HCT116 (cell line): ENCODE measurements around the gene GOLGA6L2. TPM values are rescaled to one million over a fixed set of nuclear protein-coding genes. Genes with fewer than 3 reads are reported as not detected.

Experiments
- ATAC-seq: fragments of 200-7000 bp; cut with Tn5 transposase; 2 replicates; pipeline ENCODE4 v1.9.1; 2020; ENCODE audit warnings: mild to moderate bottlenecking, moderate library complexity
- BruUV-seq: library from RNA; stranded (reverse); fragments of 400-500 nt; replicated peaks from 2 replicates; lab custom pipeline; 2021; lab: Mats Ljungman, UMichigan
- CTCF ChIA-PET: fragments of 300-600 bp; sonication (Branson Sonifier 250); formaldehyde crosslinking; loops from one replicate; lab custom pipeline; 2021; ENCODE audit warnings: antibody characterized with exemption; lab: Charles Lee
- POLR2A ChIA-PET: fragments of 300-600, 350-600 bp; sonication (Branson Sonifier 250); formaldehyde crosslinking; loops from one replicate; lab custom pipeline; 2021; ENCODE audit warnings: antibody characterized with exemption; lab: Charles Lee
- RAD21 ChIA-PET, 2 experiments: fragments of 300-600 bp; sonication (Branson Sonifier 250); formaldehyde crosslinking; loops; one replicate each; lab custom pipeline; 2023; ENCODE audit warnings: low total read pairs in 2 of 2; ENCODE audit not compliant: uncharacterized antibody in 2 of 2, unreplicated experiment in 2 of 2, low non-redundant PET in 1 of 2; lab: Charles Lee
- DNase-seq: peaks from one replicate; pipeline ENCODE4 v3.0.0-alpha.2; 2010; ENCODE audit warnings: low read depth, low spot score
- H2AFZ ChIP-seq: fragments of 200-600 bp; shearing (Covaris generic), sonication (generic); 2 replicates; pipeline ENCODE4 v1.6.1; 2017; ENCODE audit warnings: low read depth, mixed run types, mixed read lengths, antibody characterized with exemption, low read length; ENCODE audit not compliant: poor library complexity, severe bottlenecking
- H3K27ac ChIP-seq: 2 replicates; pipeline ENCODE4 v1.5.1; 2012; ENCODE audit warnings: low read depth, low read length
- H3K27me3 ChIP-seq: fragments of 200-600 bp; sonication (generic); 2 replicates; pipeline ENCODE4 v1.6.1; 2016; ENCODE audit warnings: mixed run types, low read length, mixed read lengths; ENCODE audit not compliant: insufficient read depth
- H3K36me3 ChIP-seq, 2 experiments: fragments of 200-500 bp in 1 of 2; fragments of 200-600 bp in 1 of 2; sonication (Bioruptor generic) in 1 of 2; sonication (generic) in 1 of 2; 2 replicates each; pipeline versions ENCODE4 v1.5.1 to v1.6.1; 2014 to 2016; ENCODE audit warnings: low read length in 2 of 2, inconsistent platforms in 1 of 2, mixed read lengths in 1 of 2, mixed run types in 1 of 2; ENCODE audit not compliant: insufficient read depth in 2 of 2, control insufficient read depth in 1 of 2
- H3K4me1 ChIP-seq, 2 experiments: fragments of 200-600 bp in 1 of 2; sonication (generic) in 1 of 2; 2 replicates each; pipeline versions ENCODE4 v1.5.1 to v1.6.1; 2012 to 2017; ENCODE audit warnings: low read length in 2 of 2, inconsistent platforms in 1 of 2, mild to moderate bottlenecking in 1 of 2, mixed read lengths in 1 of 2, mixed run types in 1 of 2, moderate library complexity in 1 of 2; ENCODE audit not compliant: insufficient read depth in 2 of 2, control insufficient read depth in 1 of 2
- H3K4me2 ChIP-seq: fragments of 200-600 bp; sonication (generic); 2 replicates; pipeline ENCODE4 v1.6.1; 2017; ENCODE audit warnings: mixed run types, low read length, mixed read lengths
- H3K4me3 ChIP-seq, 2 experiments: fragments of 200-600 bp in 1 of 2; sonication (generic) in 1 of 2; replicated peaks in 1 of 2; 2 replicates each; pipeline ENCODE4 v1.5.1; 2011 to 2016; ENCODE audit warnings: low read length in 2 of 2, control low read depth in 1 of 2, low read depth in 1 of 2, mild to moderate bottlenecking in 1 of 2, mixed read lengths in 1 of 2, mixed run types in 1 of 2
- H3K79me2 ChIP-seq: fragments of 200-600 bp; sonication (generic); 2 replicates; pipeline ENCODE4 v1.6.1; 2017; ENCODE audit warnings: mild to moderate bottlenecking, mixed run types, low read length, moderate library complexity, mixed read lengths; ENCODE audit not compliant: insufficient read depth
- H3K9ac ChIP-seq: fragments of 200-600 bp; sonication (generic); 2 replicates; pipeline ENCODE4 v1.6.1; 2016; ENCODE audit warnings: low read length, mixed read lengths
- H3K9me2 ChIP-seq: fragments of 200-600 bp; sonication (generic), shearing (Covaris generic); 2 replicates; pipeline ENCODE4 v1.6.1; 2017; ENCODE audit warnings: mixed run types, mild to moderate bottlenecking, moderate library complexity; ENCODE audit not compliant: insufficient read depth
- H3K9me3 ChIP-seq, 2 experiments: fragments of 200-500 bp in 1 of 2; fragments of 200-600 bp in 1 of 2; sonication (Bioruptor generic) in 1 of 2; sonication (generic) in 1 of 2; 2 replicates each; pipeline ENCODE4 v1.6.1; 2014 to 2017; ENCODE audit warnings: low read length in 2 of 2, mixed read lengths in 2 of 2, inconsistent platforms in 1 of 2, low read depth in 1 of 2, mild to moderate bottlenecking in 1 of 2, mixed run types in 1 of 2, moderate library complexity in 1 of 2; ENCODE audit not compliant: control insufficient read depth in 1 of 2, insufficient read depth in 1 of 2
- H4K20me1 ChIP-seq: fragments of 200-600 bp; sonication (generic), shearing (Covaris generic); 2 replicates; pipeline ENCODE4 v1.6.1; 2017; ENCODE audit warnings: mixed run types, mild to moderate bottlenecking, moderate library complexity; ENCODE audit not compliant: insufficient read depth
- CBX3 ChIP-seq: IDR thresholded peaks from 2 replicates; pipeline ENCODE4 v1.6.1; 2012; ENCODE audit warnings: low read depth
- CEBPB ChIP-seq: IDR thresholded peaks from 2 replicates; pipeline ENCODE4 v1.6.1; 2012; ENCODE audit warnings: low read depth
- CTCF ChIP-seq, 3 experiments: fragments of 200-600 bp in 1 of 3; sonication (generic) in 1 of 3; IDR thresholded peaks in 2 of 3; conservative IDR thresholded peaks in 1 of 3; 2 replicates each; pipeline ENCODE4 v1.5.1; 2012 to 2017; ENCODE audit warnings: low read depth in 2 of 3, low read length in 2 of 3, antibody characterized with exemption in 1 of 3, borderline replicate concordance in 1 of 3, control low read depth in 1 of 3, mild to moderate bottlenecking in 1 of 3, mixed read lengths in 1 of 3, mixed run types in 1 of 3, moderate library complexity in 1 of 3; ENCODE audit not compliant: insufficient read depth in 1 of 3
- ELF1 ChIP-seq: IDR thresholded peaks from 2 replicates; pipeline ENCODE4 v1.6.1; 2012; ENCODE audit warnings: low read depth, borderline replicate concordance
- EZH2 ChIP-seq: fragments of 200-600 bp; sonication (generic); IDR thresholded peaks from 2 replicates; pipeline ENCODE4 v1.6.1; 2017; ENCODE audit warnings: antibody characterized with exemption, mixed run types
- FOSL1 ChIP-seq: IDR thresholded peaks from 2 replicates; pipeline ENCODE4 v1.6.1; 2012; ENCODE audit warnings: low read depth
- JUND ChIP-seq: IDR thresholded peaks from 2 replicates; pipeline ENCODE4 v1.6.1; 2012
- MAX ChIP-seq: IDR thresholded peaks from 2 replicates; pipeline ENCODE4 v1.6.1; 2012
- RAD21 ChIP-seq: IDR thresholded peaks from 2 replicates; pipeline ENCODE4 v1.6.1; 2012; ENCODE audit warnings: low read depth, mild to moderate bottlenecking
- SIN3A ChIP-seq: IDR thresholded peaks from 2 replicates; pipeline ENCODE4 v1.6.1; 2012; ENCODE audit warnings: low read depth
- SP1 ChIP-seq: IDR thresholded peaks from 2 replicates; pipeline ENCODE4 v1.6.1; 2012; ENCODE audit warnings: low read depth
- TCF7L2 ChIP-seq: IDR thresholded peaks from 2 replicates; pipeline ENCODE4 v1.7.0; 2011; ENCODE audit warnings: borderline replicate concordance, inconsistent platforms; ENCODE audit not compliant: insufficient read depth, insufficient read length; ENCODE audit errors: extremely low read depth
- ZFX ChIP-seq: fragments of 450-650 bp; IDR thresholded peaks from 2 replicates; pipeline ENCODE4 v1.6.1; 2017
- ZNF274 ChIP-seq: fragments of 200-500 bp; sonication (Bioruptor generic); IDR thresholded peaks from 2 replicates; pipeline ENCODE4 v1.6.1; 2014; ENCODE audit warnings: mild to moderate bottlenecking, low read depth, low read length, inconsistent platforms
- intact Hi-C: fragments of 100-400 bp; cut with micrococcal nuclease; formaldehyde crosslinking; loops from 2 replicates; pipeline ENCODE4 v1.10.0; 2022
- total RNA-seq: library from RNA; stranded (reverse); gene quantifications from one replicate; pipeline ENCODE4 v1.2.1, GENCODE V29; 2021; ENCODE audit not compliant: unreplicated experiment
- TF ChIP-seq, protein P1 (sequence below): IDR thresholded peaks from 2 replicates; pipeline ENCODE4 v1.6.1; 2012; ENCODE audit warnings: low read depth
- TF ChIP-seq, protein P2 (sequence below): IDR thresholded peaks from 2 replicates; pipeline ENCODE4 v1.6.1; 2011; ENCODE audit warnings: mild to moderate bottlenecking, low read length, moderate library complexity; ENCODE audit not compliant: insufficient replicate concordance; ENCODE audit errors: extremely low read depth

Gene GOLGA6L2
- total RNA-seq, 1 experiment from 2014 or later: not detected

GRCh38 chr15:23411841-23412240 lies 35.2 kb downstream of the GOLGA6L2 start:
- no peak overlapping the region for H3K4me3 ChIP-seq
- no peaks in the 10 kb centered on the region for H3K27me3 ChIP-seq
- H3K4me1 ChIP-seq: no peaks in the 10 kb centered on the region; a peak in 1 of 4 replicates
- H3K9me3 ChIP-seq: no peaks in the 10 kb centered on the region
- DNase-seq (no peak), ATAC-seq (no peak)
- no peak overlapping the region for H3K27ac ChIP-seq
- ChIA-PET CTCF (no interaction called here), POLR2A (interaction anchor here (1.0 kb wide), 1 partner anchor 8 kb away, joined by 3 read pairs; no protein-coding TSS in a partner anchor), RAD21 (no interaction called here)
- no peak overlapping the region for H3K9ac ChIP-seq
- no peaks in the 10 kb centered on the region for H3K36me3 ChIP-seq
- no peak overlapping the region for H2AFZ ChIP-seq
- TF ChIP-seq SP1 (no peak), JUND (no peak), EZH2 (no peak), ZFX (no peak), SIN3A (no peak), CBX3 (no peak), CTCF (IDR thresholded peaks at IDR 0.05 in 2 of 3, conservative IDR thresholded peaks at IDR 0.05 in 1 of 3; ENCODE audit: borderline replicate concordance in 1 of 3, insufficient read depth in 1 of 3, low read depth in 2 of 3, low read length in 2 of 3) (no peak), RAD21 (no peak), ELF1 (no peak), TCF7L2 (no peak), FOSL1 (no peak), CEBPB (no peak), ZNF274 (no peak), MAX (no peak)
- TF ChIP-seq, protein P1, sequence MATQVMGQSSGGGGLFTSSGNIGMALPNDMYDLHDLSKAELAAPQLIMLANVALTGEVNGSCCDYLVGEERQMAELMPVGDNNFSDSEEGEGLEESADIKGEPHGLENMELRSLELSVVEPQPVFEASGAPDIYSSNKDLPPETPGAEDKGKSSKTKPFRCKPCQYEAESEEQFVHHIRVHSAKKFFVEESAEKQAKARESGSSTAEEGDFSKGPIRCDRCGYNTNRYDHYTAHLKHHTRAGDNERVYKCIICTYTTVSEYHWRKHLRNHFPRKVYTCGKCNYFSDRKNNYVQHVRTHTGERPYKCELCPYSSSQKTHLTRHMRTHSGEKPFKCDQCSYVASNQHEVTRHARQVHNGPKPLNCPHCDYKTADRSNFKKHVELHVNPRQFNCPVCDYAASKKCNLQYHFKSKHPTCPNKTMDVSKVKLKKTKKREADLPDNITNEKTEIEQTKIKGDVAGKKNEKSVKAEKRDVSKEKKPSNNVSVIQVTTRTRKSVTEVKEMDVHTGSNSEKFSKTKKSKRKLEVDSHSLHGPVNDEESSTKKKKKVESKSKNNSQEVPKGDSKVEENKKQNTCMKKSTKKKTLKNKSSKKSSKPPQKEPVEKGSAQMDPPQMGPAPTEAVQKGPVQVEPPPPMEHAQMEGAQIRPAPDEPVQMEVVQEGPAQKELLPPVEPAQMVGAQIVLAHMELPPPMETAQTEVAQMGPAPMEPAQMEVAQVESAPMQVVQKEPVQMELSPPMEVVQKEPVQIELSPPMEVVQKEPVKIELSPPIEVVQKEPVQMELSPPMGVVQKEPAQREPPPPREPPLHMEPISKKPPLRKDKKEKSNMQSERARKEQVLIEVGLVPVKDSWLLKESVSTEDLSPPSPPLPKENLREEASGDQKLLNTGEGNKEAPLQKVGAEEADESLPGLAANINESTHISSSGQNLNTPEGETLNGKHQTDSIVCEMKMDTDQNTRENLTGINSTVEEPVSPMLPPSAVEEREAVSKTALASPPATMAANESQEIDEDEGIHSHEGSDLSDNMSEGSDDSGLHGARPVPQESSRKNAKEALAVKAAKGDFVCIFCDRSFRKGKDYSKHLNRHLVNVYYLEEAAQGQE: no peak
- TF ChIP-seq, protein P2, sequence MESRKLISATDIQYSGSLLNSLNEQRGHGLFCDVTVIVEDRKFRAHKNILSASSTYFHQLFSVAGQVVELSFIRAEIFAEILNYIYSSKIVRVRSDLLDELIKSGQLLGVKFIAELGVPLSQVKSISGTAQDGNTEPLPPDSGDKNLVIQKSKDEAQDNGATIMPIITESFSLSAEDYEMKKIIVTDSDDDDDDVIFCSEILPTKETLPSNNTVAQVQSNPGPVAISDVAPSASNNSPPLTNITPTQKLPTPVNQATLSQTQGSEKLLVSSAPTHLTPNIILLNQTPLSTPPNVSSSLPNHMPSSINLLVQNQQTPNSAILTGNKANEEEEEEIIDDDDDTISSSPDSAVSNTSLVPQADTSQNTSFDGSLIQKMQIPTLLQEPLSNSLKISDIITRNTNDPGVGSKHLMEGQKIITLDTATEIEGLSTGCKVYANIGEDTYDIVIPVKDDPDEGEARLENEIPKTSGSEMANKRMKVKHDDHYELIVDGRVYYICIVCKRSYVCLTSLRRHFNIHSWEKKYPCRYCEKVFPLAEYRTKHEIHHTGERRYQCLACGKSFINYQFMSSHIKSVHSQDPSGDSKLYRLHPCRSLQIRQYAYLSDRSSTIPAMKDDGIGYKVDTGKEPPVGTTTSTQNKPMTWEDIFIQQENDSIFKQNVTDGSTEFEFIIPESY: no peak
- no peaks in the 10 kb centered on the region for H3K9me2 ChIP-seq
- no peaks in the 10 kb centered on the region for H4K20me1 ChIP-seq
- H3K79me2 ChIP-seq: no peaks in the 10 kb centered on the region
- H3K4me2 ChIP-seq: no peak overlapping the region
- BruUV-seq: no TSS peak
- intact Hi-C loops: loop anchor here (2.0 kb wide), 1 partner anchor 45 kb away; no protein-coding TSS in a partner anchor
